Germinal center (tissue), 1 donor: ENCODE data around the gene ZNF138.
A peak's percentile ranks its signal among the peaks of the same experiment; 100 is the strongest.
"Not testable (repeated sequence)": the region's sequence is repeated elsewhere in the genome, so short reads cannot be mapped to it uniquely, and the experiment has no call there.

Experiments used
- DNase-seq: peaks from one replicate; pipeline ENCODE4 v3.0.0; 2012; ENCODE audit warnings: mixed read lengths, low spot score

Gene ZNF138

DNA sequence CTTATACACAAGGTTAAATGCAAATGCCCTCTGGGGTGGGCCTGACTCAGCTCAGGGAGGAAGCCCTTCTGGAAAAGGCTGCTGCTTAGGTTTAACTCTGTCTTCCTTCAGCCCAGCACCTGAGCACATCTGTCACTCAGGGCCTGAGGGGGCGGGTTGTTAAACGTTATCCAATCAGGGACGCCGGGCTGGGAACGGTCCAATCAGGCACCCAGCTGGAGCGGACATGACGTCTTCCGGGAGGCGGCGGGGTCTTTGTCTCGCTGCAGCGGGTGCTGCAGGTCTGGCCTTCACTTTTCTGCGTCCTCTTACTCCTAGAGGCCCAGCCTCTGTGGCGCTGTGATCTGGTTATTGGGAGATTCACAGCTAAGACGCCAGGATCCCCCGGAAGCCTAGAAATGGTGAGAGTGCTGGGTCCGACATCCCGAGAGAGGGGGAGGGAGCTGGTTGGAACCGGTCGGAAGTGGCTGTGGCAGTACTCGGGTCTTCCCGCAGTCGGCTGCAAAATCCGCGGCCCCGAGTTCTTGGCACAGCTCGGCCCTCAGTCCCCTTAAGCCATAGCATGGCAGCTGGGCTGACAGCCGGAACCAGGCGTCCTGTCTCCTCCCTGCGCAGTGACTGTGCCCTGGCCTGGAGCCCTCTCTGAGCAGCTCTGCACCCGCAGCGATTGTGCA, at the start of gene ZNF138:
Gene ZNF138 (plus strand): TSS at position 258 of the 674 bp plus-strand sequence. CDS start 141 bp downstream, at position 399.
- peak; percentile 98 for DNase-seq

DNA sequence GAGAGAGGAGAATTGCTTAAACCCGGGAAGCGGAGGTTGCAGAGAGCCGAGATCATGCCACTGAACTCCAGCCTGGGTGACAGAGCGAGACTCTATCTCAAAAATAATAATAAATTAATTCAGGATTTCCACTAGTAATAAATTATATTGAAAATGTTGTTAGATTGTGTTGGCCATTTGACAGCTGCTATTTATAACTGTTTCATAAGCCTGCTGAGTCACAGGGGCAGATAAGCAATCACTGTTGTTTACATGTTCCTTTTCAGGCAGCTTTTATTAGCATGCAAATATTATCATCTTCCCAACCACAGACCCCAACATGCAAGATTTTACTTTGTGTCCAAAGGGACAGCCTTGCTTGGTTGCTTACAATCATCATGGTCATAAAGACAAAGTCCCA, 49.5 kb upstream of the ZNF138 start:
- no peak for DNase-seq

DNA sequence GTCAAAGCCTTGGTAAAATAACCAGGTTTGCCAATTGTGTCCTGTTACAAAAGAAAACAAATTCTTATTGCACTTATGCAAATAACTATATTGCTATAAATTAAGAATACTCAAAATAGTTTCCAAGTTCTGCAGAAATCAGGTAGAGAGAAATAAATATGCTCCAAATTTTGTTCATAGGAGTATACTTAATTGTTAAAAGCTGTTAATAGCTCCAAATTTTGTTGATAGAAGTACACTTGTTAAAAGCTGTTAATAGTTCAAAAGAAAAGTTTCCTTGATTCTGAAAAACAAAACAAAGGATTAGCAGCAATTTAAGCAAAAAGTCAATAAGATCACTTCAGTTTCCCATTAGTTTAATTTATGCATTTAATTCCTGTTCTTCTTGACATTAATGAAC, 46.4 kb upstream of the ZNF138 start:
- no peak for DNase-seq

DNA sequence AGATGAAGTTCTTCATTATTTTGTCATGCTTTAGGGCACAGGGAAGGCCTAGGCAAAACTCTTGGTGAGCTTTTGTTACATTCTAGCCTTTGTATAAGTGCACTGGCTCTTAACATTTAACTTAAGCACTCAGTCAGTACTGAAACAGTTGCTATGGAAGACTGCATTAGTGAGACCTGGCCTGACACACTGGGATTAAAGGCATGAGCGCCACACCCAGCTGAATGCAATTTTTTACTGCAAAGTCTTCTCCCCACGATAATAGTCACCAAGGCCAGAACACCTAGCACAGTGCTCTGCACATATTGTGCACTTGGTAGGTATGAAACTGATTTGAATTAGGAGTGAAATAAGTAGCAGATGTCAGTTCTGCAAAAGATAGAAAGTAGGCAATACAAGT, 41.2 kb upstream of the ZNF138 start:
- no peak for DNase-seq

DNA sequence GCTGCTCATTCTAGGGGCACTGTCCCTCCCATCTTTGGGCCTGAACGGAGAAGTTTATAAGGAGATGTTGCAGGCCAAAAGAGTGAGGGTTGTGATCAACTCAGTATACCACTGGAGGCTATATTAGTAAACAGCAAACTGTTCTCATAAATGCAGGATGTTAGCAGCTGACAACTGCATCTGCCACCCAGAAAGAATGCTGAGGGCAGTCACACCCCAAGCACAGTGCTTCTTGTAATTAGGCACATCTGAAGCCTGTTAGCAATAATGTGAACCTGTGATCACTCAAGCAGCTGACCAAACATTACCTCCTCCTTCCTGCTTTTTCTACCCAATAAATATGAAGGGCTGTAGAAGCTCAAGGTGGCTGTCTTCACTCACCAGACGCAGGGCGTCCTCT, 38.4 kb upstream of the ZNF138 start:
- no peak for DNase-seq

DNA sequence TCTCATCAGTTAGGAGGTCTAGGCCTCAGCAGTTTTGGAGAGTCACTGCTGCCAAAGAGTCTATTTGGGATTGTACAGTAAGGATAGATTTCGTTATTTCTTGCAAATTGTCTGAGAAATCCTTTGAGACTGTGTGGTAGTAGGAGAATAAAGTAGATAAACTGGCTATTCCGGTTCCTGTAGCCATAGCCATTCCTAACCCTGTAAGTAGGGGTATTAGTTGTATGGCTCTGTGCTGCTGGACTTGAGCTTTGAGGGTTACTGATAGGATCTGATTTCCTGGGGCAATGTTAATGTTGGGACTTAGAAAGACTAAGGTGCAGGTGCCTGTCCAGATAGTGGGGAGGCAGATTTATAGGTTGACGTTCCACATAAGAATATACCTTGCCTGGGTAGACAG, 36.1 kb upstream of the ZNF138 start:
- no peak for DNase-seq

DNA sequence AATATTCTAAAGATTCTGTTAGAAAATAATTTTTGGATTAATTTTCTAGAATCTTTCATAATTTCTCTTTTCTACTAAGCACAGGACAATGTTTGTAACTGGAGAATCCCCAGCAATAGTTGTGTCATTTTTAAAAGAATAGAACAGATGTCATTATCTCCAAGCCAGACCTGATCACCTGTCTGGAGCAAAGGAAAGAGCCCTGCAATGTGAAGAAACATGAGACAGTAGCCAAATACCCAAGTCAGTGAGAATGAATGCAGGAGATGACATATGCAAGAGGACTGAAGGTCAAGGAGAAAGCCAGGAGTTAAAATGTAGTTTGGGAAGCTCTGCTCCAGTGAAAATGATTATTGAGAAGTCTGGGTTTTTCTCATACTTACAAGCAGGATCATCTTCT, 25.4 kb upstream of the ZNF138 start:
- DNase-seq, result no peak

DNA sequence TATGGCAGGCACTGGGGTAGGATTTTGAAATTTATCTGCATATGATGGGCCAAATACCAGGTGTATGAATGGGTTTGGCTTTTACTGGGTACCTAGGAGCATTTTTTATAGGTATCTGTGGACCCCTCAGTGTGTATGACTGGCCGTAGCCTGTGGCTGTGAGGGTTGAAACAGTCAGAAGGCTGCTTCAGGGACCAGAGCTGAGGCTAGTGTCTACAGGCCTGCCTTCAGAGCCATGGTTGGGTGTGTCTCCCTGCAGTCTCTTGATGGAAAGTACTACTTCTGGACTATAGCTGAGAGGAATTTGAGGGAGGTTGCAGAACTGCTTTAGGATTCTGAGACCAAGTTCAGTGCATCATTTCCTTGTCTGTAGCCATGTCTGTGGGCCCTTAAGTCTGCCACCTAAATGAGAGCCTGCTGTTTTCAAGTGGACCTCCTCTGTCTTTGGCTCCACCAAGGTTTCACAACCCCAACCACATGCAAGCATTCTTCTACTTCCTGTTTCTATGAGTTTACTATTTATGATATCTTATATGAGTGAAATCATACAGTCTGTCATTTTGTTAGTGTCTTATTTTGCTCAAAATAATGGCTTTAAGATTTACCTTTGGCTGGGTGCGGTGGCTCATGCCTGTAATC, 19.9 kb upstream of the ZNF138 start:
- DNase-seq, result no peak

DNA sequence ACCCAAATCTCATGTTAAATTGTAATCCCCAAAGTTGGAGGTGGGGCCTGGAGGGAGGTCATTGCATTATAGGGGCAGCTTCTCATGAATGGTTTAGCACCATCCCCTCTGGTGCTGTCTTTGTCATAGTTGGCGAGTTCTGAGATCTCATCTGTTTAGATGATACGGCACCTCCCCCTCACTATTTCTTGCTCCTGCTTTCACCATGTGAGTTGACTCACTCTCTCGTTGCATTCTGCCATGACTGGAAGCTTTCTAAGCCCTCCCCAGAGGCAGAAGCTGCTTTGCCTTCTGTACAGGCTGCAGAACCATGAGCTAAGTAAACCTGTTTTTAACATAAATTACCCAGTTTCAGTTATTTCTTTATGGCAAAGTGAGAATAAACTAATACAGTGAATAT, 18.9 kb upstream of the ZNF138 start:
- DNase-seq, result no peak

DNA sequence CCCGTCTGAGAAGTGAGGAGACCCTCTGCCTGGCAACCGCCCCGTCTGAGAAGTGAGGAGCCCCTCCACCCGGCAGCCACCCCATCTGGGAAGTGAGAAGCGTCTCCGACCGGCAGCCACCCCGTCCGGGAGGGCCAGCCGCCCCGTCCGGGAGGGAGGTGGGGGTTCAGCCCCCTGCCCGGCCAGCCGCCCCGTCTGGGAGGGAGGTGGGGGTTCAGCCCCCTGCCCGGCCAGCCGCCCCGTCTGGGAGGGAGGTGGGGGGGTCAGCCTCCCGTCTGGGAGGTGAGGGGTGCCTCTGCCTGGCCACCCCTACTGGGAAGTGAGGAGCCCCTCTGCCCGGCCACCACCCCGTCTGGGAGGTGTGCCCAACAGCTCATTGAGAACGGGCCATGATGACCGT, 9.4 kb upstream of the ZNF138 start:
- DNase-seq, result not testable (repeated sequence)

DNA sequence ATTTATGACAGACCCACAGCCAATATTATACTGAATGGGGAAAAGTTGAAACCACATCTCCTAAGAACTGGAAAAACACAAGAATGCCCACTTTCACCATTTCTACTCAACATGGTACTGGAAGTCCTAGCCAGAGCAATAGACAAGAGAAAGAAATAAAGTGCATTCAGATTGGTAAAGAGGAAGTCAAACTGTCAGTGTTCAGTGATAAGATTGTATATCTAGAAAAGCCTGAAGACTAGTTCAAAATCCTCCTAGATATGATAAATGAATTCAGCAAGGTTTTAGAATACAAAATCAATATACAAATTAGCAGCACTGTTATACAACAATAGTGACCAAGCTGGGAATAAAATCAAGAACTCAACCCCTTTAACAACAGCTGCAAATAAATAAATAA, 6.9 kb upstream of the ZNF138 start:
- DNase-seq, result no peak

DNA sequence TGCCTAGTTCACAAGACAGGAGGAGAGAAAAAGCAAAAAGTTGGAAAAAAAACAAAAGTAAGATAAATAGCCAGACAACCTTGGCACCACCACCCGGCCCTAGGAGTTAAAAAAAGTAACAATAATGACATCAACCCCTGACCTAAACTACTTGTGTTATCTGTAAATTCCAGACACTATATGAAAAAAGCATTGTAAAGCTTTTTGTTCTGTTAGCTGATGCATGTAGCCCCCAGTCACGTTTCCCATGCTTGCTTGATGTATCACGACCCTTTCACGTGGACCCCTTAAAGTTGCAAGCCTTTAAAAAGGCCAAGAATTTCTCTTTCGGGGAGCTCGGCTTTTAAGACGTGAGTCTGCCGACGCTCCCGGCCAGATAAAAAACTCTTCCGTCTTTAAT, 5.0 kb upstream of the ZNF138 start:
- not testable (repeated sequence) for DNase-seq

DNA sequence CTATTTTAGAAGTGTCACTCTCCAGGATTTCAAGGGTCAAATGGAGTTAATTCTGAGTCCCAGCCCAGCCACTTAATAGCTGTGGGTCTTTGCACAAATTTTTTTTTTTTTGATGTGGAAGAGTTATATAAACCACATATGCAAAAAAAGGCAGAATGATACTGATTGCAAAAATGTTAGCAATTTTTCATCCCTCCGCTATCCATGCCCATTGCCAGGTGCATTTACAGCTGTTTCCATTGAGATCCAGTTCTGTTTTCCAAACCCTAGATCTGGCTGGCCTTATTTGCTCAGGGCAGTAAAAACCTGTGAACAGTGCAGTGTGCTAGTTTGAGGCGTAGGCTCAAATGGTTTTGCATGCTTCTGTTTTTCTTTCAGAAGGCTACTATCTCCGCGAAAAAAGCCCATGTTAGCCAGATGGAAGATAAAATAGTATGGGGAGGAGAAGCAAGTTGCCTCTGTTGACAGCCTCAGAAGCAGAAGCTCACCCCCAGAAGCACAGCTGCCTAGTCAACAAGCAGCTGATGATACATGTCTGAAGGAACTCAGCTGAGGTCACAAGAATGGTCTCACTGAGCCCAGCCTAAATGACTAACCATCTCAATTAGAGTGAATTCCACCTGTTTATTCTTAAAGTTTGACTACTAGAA, 997 bp upstream of the ZNF138 start:
- no peak for DNase-seq

DNA sequence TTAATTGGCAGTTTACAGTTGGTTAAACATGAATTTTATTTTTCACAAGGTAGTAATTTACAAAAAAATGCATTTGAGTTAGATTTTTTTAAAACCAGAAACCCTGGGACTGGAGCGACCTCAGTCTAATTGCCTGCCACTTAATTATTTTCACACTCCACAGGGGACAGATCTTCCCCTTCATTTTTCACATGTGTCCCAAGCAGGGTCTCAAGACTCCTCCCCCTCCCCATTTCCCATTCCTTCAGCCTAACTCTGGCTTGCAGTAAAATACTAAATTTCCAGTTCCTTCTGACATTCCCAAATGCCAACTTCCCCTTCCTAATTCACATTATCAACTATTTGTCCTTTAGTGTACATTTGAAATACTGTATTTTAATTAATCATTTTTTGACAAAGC, 948 bp downstream of the ZNF138 start:
- DNase-seq, result no peak

DNA sequence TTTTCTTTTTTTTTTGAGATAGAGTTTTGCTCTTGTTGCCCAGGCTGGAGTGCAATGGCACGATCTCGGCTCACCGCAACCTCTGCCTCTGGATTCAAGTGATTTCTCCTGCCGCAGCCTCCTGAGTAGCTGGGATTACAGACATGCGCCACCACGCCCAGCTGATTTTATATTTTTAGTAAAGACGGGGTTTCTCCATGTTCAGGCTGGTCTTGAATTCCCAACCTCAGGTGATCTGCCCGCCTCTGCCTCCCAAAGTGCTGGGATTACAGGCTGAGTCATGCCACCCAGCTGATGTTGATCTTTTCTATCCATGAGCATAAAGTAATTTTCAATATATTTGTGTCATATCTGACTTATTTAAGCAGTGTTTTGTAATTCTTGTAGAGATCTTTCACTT, 4.9 kb downstream of the ZNF138 start:
- DNase-seq, result not testable (repeated sequence)

DNA sequence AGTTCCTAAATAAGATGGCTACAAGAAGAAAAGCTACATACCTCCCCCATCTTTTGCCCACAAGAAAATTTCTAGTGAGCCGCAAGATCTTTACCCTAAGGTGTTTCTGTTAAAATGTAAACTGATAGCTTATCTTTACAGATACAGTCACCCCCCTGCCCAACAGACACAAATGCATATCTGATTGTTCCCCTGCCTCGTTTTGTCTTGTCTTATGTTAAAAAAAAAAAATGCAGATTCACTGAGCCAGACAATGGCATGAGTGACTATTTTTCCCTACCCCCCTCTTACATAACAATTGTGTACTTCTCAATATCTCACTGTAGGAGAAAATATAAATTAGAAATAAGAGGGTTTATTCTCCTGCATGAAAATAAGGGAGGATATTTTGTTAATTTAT, 8.5 kb downstream of the ZNF138 start:
- no peak for DNase-seq

DNA sequence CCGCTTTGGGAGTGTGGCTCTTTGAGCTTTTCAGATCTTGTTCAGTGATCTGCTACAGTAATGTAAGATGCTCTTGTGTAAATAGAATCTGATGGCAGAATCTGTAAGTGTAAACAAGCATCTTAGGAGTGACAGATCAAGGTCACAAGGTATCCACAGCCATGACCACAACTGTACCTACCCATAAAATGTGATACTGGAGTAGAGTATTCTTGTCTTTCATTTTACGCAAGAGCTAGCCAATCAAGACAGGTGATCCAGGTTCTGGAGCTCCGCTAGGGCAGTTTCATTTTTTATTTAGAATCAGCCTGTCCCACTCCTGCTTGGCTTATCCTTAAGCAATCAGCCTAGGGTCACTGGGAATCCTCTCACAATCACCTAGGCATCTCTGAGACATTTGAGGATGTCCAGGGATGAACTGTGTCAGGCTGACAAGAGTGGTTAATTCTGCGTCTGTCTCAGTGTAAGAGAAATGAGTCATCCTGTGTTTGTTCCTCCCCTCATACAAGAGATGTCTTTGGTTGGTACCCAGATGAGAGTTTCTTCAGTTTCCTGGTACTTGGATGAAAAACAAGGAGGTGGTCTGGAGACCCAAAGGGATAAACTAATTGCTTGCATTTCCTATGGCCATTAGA, 13.6 kb downstream of the ZNF138 start:
- DNase-seq, result no peak

DNA sequence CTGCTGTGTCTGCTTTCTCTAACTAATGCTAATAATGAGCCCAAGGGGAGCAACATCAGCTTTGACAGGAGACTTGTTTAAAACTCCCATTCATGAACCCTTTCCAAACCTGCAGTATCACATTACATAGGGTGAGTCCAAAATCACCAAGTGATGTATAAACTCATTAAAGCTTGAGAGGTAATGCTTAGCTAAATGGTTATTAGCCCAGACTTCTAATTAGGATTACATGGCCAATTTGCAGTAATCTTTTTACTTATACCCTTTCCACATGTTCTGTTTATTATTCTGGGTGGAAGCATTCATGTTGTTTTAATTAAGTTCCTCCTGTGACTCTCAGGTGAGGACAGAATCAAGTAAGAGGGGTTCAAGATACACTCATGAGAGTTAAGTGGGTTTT, 17.5 kb downstream of the ZNF138 start:
- no peak for DNase-seq

DNA sequence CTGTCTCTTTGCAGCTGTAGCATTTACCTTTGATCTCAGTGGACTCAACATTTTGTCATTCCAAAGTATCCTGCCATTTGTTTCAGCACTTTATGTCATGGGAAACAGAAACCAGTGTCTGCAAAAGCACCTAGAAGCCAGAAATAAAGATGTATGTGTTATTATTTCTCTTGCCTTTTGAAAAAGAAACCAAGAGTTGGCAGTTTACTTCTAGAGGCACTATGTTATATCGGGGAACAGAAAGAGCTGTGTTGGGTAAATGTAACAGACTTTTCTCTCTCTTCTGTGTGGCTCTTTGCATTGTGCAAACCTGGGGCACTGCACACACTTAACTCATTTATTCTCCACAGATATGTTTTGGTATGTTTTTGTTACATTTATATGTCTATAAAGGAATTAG, 36.7 kb downstream of the ZNF138 start:
- DNase-seq, result no peak

DNA sequence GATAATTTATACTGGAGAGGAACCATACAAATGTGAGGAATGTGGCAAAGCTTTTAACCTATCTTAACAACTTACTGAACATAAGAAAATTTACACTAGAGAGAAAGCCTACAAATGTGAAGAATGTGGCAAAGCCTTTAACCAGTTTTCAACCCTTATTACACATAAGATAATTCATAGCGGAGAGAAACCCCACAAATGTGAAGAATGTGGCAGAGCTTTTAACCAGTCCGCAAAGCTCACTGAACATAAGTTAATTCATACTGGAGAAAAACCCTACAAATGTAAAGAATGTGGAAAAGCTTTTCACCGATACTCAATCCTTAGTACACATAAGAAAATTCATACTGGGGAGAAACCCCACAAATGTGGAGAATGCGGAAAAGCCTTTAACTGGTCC, 37.9 kb downstream of the ZNF138 start:
- DNase-seq, result no peak

DNA sequence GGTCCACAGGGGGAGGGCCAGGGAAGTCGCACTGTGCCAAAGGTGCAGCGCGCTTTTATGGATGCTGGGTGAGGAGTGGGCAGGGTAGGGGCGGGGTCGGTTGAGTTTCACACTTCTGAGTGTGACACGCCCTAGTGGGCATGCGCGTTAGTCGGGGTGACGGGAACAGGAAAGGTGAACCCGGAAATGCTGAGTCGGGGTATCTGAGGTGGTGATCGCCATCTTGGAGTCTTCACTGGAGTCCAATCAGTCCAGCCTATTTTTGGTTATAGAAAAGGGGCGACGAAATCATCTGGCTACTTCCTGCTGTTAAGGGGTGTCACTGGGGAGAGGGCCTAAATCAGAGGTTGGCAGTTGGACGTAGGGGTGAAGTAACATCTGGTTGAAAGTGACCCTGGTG, 40.8 kb downstream of the ZNF138 start:
- no peak for DNase-seq

DNA sequence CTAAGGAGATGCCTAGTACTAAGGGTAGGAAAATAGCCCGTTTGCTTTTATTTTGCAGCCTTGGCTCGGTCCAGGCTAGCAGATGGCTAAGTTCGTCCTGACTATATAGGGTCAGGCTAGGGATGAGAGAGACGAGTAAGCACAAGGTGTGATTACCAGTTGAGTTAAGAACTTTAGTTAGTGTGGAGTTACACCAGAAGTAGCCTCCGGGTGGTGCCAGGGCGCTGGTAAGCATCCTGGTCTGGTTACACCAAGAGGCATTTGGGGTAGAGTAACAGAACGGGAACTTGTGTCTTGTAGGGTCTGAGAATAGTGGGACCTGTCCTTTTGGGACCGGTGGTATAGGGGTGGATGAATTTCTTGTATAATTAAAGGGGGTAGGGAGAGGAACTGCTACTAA, 41.6 kb downstream of the ZNF138 start:
- DNase-seq, result not testable (repeated sequence)

DNA sequence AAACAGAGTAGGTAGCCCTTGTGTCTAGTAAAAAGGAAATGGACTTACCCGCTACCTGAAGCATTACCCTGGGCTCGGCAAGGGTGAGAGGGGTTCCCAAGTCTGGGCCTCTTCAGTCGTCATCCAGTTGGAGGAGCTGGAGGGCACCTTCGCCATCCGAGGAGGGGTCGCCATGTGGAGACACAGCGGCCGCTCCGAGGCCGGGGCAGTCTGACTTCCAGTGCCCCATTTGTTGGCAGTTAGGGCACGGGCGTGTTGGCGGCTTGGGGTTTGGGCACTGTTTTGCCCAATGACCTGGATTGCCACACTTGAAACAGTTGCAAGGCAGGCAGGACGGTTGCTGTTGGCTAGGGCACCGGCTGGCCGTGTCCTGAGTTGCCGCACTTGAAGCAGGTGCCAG, 43.8 kb downstream of the ZNF138 start:
- DNase-seq, result not testable (repeated sequence)
